Measurements from ENCODE around the gene CELF1. TPM values are rescaled to one million over a fixed set of nuclear protein-coding genes. Genes with fewer than 3 reads are reported as not detected.

CELF1 gene
- total and polyA plus RNA-seq, 2 donors (not counting 1 experiment from before 2014, with no cell fraction given): 52.0 to 153 TPM

DNA sequence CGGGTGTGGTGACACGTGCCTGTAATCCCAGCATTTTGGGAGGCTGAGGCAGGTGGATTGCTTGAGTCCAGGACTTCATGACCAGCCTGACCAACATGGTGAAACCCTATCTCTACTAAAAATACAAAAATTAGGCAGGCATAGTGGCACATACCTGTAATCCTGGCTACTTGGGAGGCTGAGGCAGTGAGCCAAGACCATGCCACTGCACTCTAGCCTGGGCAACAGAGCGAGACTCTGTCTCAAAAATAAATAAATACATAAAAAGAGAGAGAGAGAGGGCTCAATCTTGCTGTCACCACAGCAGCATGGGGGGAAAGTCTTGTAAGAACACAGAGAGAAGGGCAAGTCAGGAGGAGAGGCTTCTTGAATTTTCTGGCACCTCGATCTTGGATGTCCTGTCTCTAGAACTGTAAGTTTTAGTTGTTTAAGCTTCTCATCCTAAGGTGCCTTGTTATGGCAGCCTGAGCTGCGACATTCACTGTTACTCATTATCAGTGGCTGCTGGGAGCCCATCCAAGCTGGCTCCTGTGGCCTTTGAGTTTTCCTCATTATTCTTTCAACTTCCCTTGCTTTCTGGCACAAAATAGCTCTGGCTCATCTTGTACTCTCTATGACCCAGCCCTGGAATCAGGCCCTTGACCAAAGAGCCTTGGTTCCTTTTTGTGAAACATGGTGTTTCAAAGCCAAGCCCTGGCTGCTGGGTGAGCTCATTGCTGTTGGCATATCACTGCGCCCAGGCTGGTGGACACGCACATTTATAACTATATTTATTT, 118.7 kb downstream of the CELF1 start:
- ATAC-seq (ENCODE audit: low read depth) (no peak), DNase-seq (no peak)
- POLR2A ChIA-PET: interaction anchor here (0.7 kb wide), 1 partner anchor 109 kb away, joined by 3 read pairs; no protein-coding TSS in a partner anchor
- Histone ChIP-seq H3K4me3 (ENCODE audit: control extremely low read depth in 1 of 5, extremely low read depth in 1 of 5, insufficient read depth in 1 of 5, low read depth in 2 of 5, low read length in 4 of 5) (no peak overlapping the region), H3K27me3 (replicated peaks in 1 of 4; ENCODE audit: control extremely low read depth in 1 of 4, control insufficient read depth in 3 of 4, insufficient read depth in 4 of 4, low read length in 3 of 4) (no peaks in the 10 kb centered on the region), H3K36me3 (replicated peaks in 1 of 2; ENCODE audit: control extremely low read depth in 1 of 2, control insufficient read depth in 1 of 2, extremely low read depth in 1 of 2, insufficient read depth in 2 of 2, low read length in 1 of 2) (no peaks in the 10 kb centered on the region), H3K79me2 (ENCODE audit: control insufficient read depth, insufficient read depth, low read length) (no peaks in the 10 kb centered on the region), H3K27ac (ENCODE audit: low read length in 2 of 2) (no peak overlapping the region), H3K9me3 (ENCODE audit: control extremely low read depth in 1 of 3, control insufficient read depth in 2 of 3, insufficient read depth in 1 of 3, low read length in 2 of 3) (peaks cover 0 to 6% (median 0%) of the 10 kb centered on the region in 3 donors), H4K20me1 (ENCODE audit: control insufficient read depth, insufficient read depth, low read length, poor library complexity, severe bottlenecking) (no peaks in the 10 kb centered on the region), H3K4me2 (replicated peaks; ENCODE audit: low read depth, low read length, poor library complexity, severe bottlenecking) (no peak overlapping the region), H3K4me1 (ENCODE audit: control insufficient read depth in 2 of 2, insufficient read depth in 2 of 2, low read length in 2 of 2) (no peaks in the 10 kb centered on the region), H2AFZ (ENCODE audit: insufficient read depth, low read depth, low read length, poor library complexity, severe bottlenecking) (no peak overlapping the region), H3K9ac (ENCODE audit: low read length) (no peak overlapping the region)
- CTCF ChIA-PET: interaction anchor here (1.6 kb wide), 1 partner anchor 22 kb away, joined by 4 read pairs; no protein-coding TSS in a partner anchor
- no peaks in the 10 kb centered on the region for H3K27me3 Mint-ChIP-seq
- 91% methylated on average over 6 of the region's 7 CpGs for WGBS (ENCODE audit: insufficient coverage)
- no peak for TF ChIP-seq EZH2 (IDR thresholded peaks at IDR 0.05; ENCODE audit: borderline replicate concordance, insufficient read depth, low read depth, low read length, poor library complexity, severe bottlenecking)
- TF ChIP-seq, protein P1, sequence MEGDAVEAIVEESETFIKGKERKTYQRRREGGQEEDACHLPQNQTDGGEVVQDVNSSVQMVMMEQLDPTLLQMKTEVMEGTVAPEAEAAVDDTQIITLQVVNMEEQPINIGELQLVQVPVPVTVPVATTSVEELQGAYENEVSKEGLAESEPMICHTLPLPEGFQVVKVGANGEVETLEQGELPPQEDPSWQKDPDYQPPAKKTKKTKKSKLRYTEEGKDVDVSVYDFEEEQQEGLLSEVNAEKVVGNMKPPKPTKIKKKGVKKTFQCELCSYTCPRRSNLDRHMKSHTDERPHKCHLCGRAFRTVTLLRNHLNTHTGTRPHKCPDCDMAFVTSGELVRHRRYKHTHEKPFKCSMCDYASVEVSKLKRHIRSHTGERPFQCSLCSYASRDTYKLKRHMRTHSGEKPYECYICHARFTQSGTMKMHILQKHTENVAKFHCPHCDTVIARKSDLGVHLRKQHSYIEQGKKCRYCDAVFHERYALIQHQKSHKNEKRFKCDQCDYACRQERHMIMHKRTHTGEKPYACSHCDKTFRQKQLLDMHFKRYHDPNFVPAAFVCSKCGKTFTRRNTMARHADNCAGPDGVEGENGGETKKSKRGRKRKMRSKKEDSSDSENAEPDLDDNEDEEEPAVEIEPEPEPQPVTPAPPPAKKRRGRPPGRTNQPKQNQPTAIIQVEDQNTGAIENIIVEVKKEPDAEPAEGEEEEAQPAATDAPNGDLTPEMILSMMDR (IDR thresholded peaks at IDR 0.05): no peak
- no peaks in the 10 kb centered on the region for H3K9me3 Mint-ChIP-seq (ENCODE audit: insufficient read depth)
- H3K4me3 Mint-ChIP-seq: no peak overlapping the region
- no peak overlapping the region for H3K27ac Mint-ChIP-seq
- no peaks in the 10 kb centered on the region for H3K4me1 Mint-ChIP-seq
- intact Hi-C loops (cut with micrococcal nuclease): no loop called here

DNA sequence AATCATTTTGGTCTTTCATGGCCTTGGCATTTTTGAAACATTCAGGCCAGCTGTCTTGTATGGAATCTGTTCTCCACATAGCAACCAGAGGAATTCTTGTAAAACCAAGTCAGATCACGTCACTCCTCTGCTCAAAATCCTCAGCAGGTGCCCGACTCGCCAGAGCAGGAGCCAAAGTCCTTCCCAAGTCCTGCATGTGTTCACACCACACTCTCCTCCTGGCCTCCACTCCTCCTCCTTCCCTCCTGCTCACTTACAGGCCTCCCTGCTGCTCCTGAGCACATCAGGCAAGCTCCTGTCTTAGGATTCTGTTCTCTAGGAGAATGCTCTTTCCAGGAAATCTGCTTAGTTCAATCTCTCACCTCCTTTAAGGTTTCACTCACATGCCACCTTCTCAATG, 119.8 kb downstream of the CELF1 start:
- Histone ChIP-seq H3K9me3 (ENCODE audit: control extremely low read depth in 1 of 3, control insufficient read depth in 2 of 3, insufficient read depth in 1 of 3, low read length in 2 of 3) (peaks cover 0 to 6% (median 0%) of the 10 kb centered on the region in 3 donors), H3K4me1 (ENCODE audit: control insufficient read depth in 2 of 2, insufficient read depth in 2 of 2, low read length in 2 of 2) (no peaks in the 10 kb centered on the region), H2AFZ (ENCODE audit: insufficient read depth, low read depth, low read length, poor library complexity, severe bottlenecking) (no peak overlapping the region), H3K4me2 (replicated peaks; ENCODE audit: low read depth, low read length, poor library complexity, severe bottlenecking) (no peak overlapping the region), H3K27ac (ENCODE audit: low read length in 2 of 2) (no peak overlapping the region), H4K20me1 (ENCODE audit: control insufficient read depth, insufficient read depth, low read length, poor library complexity, severe bottlenecking) (no peaks in the 10 kb centered on the region), H3K36me3 (replicated peaks in 1 of 2; ENCODE audit: control extremely low read depth in 1 of 2, control insufficient read depth in 1 of 2, extremely low read depth in 1 of 2, insufficient read depth in 2 of 2, low read length in 1 of 2) (no peaks in the 10 kb centered on the region), H3K27me3 (replicated peaks in 1 of 4; ENCODE audit: control extremely low read depth in 1 of 4, control insufficient read depth in 3 of 4, insufficient read depth in 4 of 4, low read length in 3 of 4) (no peaks in the 10 kb centered on the region), H3K9ac (ENCODE audit: low read length) (no peak overlapping the region), H3K4me3 (ENCODE audit: control extremely low read depth in 1 of 5, extremely low read depth in 1 of 5, insufficient read depth in 1 of 5, low read depth in 2 of 5, low read length in 4 of 5) (no peak overlapping the region), H3K79me2 (ENCODE audit: control insufficient read depth, insufficient read depth, low read length) (no peaks in the 10 kb centered on the region)
- CTCF ChIA-PET: no interaction called here
- no peak for TF ChIP-seq EZH2 (IDR thresholded peaks at IDR 0.05; ENCODE audit: borderline replicate concordance, insufficient read depth, low read depth, low read length, poor library complexity, severe bottlenecking)
- TF ChIP-seq, protein P1 (IDR thresholded peaks at IDR 0.05): no peak
- intact Hi-C loops (cut with micrococcal nuclease): no loop called here
- DNase-seq: no peak
- H3K4me1 Mint-ChIP-seq: no peaks in the 10 kb centered on the region
- H3K27me3 Mint-ChIP-seq: no peaks in the 10 kb centered on the region
- H3K4me3 Mint-ChIP-seq: no peak overlapping the region
- WGBS (ENCODE audit: insufficient coverage): 85% methylated on average over 3 of the region's 3 CpGs
- POLR2A ChIA-PET: no interaction called here
- no peak overlapping the region for H3K27ac Mint-ChIP-seq
- ATAC-seq (ENCODE audit: low read depth): no peak
- no peaks in the 10 kb centered on the region for H3K9me3 Mint-ChIP-seq (ENCODE audit: insufficient read depth)
